Stimulated activated CD4-positive, alpha-beta T cell treated with anti-CD3 and anti-CD28 coated beads, Interleukin-4, amount 100 ng/mL, for 4 hours (primary cell): ENCODE data around the gene ATP9B.

Experiments
- DNase-seq, 2 experiments: peaks; one replicate each; pipeline ENCODE4 v3.0.0-alpha.2; 2020

ATP9B gene

DNA sequence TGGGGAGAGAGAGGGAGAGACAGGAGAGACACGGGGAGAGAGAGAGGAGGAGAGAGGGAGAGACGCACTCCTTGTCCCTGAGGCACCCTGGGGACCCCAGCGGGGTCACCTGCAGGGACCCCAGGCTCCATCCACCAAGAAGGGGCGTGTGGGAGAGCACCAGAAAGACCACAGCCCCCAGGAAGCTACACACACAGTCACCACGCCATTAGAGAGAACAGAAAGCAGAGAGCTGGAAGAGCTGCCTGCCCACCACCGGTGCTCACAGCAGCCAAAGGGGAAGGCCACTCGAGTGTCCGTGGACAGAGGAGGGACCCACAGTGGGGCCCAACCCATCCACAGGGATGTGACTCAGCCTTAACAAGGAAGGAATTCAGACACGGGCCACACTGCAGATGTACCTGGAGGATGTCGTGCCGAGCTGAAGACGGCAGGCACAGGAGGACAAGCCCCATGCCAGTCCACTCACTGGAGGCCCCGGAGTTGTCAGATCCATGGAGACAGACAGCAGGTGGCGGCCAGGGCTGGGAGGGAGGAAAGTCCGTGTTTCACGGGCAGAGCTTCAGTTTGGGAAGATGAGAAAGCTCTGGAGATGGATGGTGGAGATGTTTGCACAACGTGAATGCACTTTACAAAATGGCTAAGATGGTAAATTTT is 315.1 kb downstream of the ATP9B start:
- no peak for DNase-seq

DNA sequence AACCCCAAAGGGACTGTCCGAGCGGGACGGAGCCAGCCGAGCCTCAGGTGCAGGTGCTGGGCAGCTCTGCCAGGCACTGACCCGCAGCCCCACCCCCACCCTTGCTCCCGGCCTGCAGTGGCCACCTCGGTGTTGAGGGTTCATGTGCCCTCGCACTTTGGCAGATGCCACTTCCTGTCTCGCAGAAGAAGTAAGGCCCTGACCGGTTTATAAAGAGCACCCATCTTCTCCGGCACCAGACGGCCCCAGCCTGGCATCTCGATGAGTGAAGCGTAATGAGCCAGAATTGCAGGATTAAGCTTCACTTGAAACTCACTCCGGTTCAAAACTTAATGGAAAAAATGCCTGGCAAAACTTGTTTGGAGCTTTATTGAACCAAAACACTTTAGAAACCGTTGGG is 315.6 kb downstream of the ATP9B start:
- DNase-seq = no peak

DNA sequence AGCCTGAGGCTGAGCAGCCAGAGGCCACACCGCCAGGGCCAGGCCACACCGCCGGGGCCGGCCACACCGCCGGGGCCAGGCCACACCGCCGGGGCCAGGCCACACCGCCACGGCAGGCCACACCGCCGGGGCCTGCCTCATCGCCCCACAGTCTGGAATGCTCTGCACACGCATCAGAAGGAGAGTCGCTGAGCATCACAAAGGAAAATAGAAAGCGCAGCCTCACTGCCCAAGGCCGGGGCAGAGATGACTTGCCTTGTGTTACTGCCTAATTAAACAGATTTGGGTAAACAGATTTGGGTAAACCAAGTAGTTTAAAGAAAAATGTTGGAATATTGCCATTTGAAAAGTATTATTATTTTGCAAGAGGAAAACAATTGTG is 316.1 kb downstream of the ATP9B start:
- no peak for DNase-seq

DNA sequence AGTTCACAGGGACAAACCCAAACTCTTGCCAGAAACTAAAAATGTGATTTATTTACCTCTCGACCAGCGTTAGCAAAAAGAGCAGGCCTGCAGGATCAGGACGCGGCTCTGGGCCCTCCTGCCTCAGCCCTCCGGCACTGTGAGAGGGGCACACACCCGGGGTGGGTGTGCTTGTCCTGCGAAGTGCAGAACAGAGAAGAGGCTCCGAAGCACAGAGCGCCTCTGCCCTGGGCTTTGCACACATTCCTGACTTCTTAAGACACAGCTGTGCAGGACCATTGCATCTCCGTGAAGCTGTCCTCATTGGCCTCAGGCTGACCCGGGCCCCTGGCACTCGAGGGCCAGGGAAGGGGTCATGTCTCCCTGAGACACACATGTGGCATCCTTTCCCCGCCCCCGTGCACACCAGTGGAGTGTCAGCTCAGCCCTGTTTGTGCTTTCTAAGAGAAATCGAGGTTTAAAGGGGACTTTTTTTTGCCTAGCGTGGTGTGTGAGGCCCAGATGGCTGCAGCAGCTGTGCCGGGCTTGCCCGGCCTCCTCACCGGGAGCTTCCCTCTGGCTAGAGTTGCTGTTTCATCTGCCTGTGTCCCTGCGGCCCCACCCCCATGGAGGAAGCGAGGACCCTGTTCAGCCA is 316.6 kb downstream of the ATP9B start:
- no peak for DNase-seq

DNA sequence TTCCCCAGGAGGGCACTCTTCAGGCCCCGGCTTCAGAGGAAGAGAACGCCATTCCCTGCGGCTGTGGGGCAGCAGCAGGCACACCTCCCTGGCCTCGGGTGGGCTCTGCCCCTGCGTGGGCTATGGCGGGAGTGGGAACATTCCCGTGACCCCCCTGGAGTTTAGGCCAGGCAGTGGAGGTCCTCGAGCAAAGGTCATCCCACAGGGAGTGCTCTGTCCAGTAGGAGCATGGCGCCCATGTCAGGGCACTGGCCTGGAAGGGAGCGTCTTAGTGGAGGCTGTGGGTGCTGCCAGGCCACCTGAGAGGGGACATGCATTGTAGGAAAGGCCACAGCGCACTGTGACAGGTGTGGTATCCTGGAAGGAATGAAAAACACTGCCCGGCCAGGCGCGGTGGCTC is 317.4 kb downstream of the ATP9B start:
- DNase-seq = no peak

DNA sequence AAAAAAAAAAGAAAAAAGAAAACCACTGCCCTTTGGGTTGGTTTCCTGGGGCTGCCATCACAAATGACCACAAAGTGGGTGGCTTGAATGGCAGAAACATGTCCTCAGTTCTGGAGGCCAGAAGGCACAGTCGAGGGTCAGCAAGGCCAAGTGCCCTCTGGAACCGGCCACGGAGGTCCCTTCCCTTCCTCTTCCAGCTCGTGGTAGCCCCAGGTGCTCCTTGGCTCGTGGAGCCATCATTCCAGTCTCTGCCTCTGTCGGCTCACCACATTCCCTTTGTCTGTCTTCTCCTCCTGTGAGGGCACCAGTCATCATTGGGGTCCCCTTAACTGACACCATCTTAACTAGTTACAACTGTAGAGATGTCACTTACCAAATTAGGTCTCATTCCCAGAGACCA is 318.0 kb downstream of the ATP9B start:
- DNase-seq = no peak

DNA sequence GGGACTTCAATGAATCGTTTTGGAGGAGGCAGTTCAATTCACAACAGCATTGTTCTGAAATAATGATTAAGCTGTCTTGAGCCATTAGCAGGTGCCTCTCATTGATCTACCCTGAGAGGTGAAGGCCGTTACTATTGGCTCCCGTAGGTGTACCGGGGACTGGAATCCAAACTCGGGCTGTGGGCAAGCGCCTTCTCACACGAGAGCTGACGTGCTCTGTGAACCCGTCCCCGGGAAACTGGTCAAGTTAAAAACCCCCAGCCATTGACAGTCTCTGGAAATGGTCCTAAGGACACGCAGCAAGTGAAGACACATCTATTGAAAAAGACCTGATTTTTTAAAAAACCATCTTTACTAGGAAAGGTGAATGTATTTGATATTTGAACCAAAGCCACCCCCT is 318.4 kb downstream of the ATP9B start:
- no peak for DNase-seq

DNA sequence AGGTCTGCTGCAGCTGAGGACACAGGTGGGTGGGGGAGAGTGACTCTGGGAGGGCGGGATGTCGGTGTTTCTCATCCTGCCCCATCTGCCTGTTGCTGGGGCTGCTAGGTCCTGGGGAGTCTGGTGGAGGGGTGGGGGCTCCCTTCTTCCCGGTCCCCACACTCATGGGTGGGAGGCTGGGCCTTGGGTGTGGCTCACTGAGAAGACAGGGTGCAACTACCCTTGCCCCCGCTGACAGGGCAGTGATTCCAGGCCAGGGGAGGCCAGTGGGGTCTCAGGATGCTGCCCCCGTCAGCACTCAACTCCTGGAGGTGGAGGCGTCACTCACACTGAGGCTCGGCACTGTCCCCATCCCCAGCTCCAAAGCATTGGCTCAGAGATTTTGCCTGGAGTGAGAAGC is 318.8 kb downstream of the ATP9B start:
- DNase-seq = no peak

DNA sequence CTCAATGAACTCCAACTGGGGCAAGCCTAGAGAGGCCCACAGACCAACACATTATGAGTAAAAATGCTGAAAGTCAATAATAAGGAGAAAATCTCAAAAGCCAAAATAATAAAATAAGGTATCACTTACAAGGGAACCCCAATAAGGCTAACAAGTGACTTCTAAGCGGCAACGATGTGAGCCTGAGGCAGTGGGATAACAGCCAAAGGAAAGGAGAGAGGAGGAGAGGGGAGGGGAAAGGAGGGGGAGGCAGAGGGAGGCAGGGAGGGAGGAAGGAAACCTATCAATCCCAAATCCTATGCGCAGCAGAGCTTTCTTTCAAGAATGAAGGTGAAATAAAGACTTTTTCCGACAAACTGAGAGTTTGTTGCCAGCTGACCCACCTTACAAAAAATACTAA is 320.5 kb downstream of the ATP9B start:
- no peak for DNase-seq

DNA sequence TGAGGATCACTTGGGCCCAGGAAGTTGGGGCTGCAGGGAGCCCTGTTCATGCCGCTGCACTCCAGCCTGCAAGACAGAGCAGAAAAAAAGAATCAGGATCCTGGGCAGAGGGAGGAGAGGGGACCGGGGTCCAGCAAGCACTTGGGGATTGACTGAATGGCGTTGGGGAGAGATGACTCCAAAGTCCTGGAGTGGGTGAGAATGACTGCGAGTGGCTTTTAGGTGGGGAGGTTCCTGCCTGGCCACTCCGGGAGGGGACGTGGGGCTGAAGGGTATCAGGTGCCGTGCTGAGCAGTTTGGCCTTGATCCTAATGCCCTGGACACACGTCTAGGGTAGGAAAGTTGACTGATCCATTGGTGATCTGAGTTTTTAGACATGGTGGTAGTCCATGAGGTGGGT is 323.0 kb downstream of the ATP9B start:
- DNase-seq = no peak

DNA sequence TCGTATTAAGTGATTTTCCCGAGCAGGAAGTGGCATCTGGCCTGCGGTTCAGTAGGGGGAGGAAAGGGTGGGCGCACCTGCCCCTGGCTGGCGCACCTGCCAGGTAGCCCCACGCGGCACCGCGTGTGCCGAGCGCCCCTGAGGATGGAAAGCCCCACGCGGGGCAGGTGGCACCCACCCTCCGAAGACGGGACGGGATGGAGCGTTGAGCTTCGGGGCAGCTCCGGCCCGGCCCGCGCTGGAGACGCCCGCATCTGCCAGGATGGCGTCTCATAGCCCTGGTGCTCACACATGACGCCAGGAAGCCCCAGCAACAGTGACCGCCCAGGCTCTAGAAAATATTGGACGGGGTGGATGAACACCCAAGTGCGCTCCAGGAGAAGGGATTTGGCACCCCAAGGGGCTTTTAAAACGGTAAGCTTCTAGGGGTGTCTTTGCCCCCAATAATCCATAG is 324.0 kb downstream of the ATP9B start:
- DNase-seq = peak in 1 of 2 experiments; percentile 38

DNA sequence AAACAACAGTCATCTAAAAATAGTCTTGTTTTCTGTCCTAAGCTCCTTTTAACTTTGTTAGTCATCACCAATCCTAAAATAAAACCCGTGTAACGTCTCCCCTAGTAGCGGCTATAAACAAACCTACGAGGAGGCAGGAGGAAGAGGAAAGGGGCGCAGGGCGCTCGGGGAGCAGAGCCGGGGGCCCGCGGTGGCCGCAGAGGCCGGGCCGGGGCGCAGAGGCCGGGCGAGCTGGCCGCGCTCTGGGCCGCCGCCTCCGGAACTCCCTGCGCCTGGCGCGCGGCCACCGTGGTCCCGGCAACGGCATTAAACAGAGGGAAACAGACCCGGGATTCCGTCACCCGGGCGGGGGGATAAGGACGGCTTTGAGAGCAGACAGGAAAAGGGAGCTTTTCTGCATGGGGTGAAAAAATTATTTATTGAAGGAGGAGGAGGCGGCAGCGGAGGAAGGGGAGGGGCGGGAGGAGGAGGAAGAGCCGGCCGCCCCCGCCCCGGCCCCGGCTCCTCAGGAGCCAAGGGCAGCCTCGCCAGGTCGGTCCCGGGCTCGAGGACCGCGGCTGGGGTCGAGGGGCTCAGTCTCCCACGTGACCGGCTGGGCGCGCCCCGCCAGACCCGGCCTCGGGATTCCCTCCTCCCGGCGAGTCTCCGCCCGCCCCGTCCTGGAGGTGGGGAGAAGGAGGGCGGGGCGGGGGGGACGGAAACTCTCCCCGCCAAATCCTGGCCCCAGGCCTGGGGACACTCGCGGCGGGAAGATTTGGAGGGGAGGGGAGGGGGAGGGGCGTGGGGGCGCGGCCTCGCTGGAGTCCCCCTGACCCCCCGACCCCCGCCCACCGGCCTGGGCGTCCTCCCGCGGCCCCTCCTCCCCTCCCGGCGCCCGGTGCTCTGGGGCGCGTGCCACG is 324.7 kb downstream of the ATP9B start:
- peak; percentile 28 to 39 for DNase-seq

DNA sequence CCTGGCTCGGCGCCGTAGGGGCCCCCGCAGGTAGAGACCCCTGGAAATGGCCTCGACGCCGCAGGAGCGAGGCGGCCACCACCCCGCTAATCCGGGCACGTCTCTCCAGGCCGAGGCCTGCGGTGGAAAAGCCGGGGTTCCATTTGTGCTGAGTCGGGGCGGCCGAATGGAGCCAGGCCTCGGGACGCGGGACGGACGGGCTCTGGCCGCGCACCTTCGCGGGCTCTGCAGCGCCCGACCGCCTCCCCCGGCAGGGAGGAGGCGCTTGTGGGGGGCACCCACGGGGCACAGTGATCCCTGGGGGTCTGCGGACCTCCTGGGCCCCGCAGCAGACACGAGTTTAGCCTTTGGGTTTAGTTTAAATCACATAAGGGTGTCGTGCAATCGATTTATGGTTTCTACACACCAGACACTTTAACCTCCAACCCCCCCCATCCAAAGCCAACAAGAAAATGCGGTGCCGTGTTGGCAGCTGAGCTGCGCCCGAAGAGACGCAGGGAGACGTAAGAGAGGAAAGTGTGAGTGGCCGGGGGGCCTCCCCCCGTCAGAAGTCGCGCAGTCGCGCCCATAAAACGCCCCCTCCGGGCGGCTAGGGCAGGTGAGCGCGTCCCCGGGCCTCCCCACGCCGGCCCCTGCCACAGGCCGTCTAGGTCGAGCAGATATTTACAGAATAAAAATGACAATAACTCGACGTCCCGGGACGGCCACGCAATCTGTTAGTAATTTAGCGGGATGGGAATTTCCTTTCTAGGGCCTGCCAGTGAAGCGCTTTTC is 325.5 kb downstream of the ATP9B start:
- peak; percentile 72 to 85 for DNase-seq

DNA sequence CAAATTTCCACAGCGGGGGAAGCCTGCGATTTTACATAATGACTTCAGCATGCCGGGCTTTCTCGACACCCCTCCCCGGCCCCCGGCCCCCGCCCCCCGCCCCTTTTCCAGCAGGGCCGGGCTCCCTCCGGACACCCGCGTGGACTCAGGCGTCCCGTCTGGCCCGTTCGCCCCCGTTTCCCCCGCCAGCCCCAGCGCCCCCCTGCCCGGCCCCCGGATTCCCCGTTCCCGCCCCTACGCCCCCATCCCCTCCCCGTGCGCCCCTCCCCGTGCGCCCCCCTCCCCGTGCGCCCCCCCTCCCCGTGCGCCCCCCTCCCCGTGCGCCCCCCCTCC is 326.1 kb downstream of the ATP9B start:
- DNase-seq = no peak

DNA sequence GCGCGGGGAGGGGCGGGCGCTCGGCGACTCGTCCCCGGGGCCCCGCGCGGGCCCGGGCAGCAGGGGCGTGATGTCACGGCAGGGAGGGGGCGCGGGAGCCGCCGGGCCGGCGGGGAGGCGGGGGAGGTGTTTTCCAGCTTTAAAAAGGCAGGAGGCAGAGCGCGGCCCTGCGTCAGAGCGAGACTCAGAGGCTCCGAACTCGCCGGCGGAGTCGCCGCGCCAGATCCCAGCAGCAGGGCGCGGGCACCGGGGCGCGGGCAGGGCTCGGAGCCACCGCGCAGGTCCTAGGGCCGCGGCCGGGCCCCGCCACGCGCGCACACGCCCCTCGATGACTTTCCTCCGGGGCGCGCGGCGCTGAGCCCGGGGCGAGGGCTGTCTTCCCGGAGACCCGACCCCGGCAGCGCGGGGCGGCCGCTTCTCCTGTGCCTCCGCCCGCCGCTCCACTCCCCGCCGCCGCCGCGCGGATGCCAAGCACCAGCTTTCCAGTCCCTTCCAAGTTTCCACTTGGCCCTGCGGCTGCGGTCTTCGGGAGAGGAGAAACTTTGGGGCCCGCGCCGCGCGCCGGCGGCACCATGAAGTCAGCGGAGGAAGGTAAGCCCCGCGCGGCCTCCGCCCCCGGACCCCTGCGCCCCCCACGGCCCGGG is 326.7 kb downstream of the ATP9B start, which contains the start of gene NFATC1:
TSS of gene NFATC1 (plus strand) at position 170 of the 644 bp plus-strand sequence. CDS start at position 465, 295 bp downstream.
- peak; percentile 87 to 90 for DNase-seq

DNA sequence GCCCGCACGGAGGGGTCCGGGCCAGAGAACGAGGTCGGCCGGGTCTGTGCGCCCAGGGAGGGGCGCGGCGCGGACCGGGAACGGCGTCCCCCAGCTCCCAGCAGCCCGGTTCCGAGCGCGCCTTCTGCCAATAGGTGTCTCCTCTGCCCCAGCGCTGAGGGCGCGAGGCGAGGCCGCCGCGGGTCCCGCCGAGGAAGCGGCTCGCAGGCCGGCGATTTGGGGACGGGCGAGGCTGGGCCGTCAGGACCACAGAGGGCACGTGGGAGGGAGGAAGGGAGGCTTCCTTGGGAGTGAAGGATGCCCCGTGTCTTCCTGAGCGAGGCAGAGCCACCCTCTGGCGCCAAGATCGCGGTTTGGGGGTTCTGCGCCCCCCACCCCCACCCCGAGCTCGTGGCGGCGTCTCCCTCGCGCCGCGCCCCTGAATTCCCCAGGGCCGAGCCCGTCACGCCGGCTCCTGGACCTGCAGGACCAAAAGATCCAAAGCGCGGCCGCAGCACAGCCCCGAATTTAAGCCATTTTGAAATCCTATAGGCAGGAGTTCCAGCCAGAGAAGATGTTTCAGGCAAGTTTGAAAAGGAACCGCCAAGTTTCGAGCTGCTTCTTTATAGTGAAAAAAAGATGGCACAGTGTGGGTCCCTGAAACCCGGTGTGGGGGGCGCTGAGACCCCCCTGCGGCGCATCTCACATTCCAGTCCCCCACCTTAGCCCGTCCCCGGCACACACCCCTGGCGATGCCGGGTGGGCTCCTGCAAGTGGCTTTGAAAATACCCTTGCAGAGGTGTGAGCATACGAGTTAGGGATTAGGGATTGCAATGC is 327.4 kb downstream of the ATP9B start:
- peak; percentile 38 to 61 for DNase-seq

DNA sequence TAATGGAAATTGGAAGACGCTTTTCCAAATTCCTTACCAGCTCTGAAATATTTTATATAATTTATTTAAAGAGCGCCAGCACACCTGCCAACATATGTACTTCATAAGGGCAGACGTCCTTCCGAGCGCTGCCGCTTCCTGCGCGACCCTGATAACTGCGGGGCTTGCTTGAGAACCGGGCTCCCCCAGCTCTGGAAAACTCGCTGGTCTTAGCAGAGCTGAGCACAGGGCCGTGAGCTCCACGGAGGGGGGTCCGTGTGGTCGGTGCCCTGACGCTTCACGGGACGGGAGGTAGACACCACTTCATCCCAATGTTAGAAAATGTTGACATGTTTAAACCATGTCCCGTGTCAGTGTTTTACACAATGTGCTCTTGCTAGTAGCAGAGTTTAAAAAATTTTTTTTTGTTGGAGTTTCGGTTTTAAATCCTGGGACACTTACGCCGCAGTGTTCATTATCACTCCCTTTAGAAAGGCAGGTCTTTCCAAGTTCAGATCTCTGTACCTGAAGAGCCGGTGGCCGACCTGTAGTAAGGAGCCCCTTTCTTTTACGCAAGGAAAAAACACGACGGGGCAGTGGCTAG is 328.1 kb downstream of the ATP9B start:
- DNase-seq = no peak

DNA sequence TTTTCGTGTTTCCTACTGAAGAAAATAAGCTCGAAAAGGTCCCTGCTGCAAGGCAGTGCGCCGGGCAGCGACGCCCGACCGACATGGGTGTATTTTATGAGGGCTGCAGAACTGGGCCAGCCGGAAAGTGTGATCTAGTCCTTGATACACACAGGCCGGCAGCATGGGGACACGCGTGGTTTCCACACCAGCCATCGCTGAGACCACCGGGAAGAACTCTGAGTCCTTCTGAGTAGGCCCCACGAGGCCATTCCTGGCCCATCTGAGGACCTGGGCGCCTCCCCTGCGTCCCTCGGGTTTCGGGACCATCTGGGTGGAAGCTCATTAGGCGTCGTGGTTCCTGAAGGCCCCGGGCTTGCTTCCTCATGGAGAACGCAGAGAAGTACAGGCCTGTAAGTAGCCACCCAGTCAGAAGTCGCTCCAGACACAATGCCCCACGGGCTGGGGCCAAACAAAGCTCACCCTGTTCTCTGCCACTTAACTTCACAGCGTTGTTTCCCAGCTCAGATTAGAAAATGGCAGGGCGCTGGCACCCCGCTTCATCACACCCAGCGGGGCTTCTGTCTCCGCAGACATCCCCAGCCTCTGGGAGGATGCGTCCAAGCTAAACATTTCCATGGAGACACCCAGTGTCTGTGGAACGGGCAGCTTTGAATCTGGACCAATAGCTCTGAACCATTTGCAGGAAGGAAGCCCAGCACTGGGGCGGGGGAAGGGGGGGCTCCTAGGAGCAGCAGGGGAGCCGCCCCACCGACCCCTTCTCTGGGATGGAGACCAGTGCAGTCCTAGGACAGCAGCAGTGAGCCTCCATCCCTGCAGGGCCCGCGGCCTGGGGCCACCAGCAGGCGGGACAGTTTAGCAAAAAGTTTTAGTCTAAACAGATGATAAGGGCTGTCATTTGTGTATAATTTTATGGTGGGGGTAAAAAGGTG is 328.9 kb downstream of the ATP9B start:
- no peak for DNase-seq

DNA sequence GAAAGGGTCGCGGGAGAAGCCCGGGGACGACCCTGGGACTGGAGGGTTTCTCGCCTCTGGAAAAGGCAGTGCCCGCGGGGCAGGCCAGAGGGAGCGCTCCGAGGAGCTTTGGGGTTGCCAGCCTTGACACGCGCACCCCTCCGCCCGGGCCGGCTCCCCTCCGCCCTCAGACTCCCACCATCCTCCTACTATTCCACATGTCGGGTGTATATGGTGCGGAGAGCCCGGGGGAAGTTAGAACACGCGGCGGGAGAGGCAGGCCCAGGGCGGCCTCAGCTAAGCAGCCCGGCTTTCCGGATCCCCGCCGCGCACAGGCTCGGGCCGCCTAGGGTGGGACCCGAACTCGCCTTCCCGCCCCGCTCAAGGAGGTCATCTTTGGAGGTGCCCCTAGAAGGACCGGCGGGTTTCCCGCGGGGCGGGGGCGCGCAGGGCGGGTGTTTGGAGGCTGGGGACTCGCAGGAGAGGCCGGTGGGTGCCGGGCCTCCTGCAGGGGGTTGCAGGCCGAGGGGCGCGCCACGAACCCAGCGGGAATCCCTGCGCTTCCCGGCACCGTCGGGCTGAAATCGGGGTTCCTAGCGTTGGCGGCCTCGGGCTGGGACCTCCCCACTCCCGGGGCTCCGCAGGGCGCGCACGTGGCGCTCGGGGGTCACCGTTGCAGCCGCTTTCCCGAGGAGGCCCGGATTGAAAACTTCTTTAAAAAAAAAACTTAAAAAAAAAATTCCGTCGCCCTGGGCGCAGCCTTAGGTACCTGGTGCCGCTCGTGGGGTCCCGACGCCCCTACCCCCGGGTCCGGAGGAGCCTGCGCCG is 330.3 kb downstream of the ATP9B start:
- peak in 1 of 2 experiments; percentile 32 for DNase-seq
